Measurements from ENCODE around the gene GID8.
"Not testable (repeated sequence)": the region's sequence is repeated elsewhere in the genome, so short reads cannot be mapped to it uniquely, and the experiment has no call there.

The GID8 gene

GRCh38 chr20:62959998-62960436 lies 22.1 kb downstream of the GID8 start:
- no peak for DNase-seq

DNA sequence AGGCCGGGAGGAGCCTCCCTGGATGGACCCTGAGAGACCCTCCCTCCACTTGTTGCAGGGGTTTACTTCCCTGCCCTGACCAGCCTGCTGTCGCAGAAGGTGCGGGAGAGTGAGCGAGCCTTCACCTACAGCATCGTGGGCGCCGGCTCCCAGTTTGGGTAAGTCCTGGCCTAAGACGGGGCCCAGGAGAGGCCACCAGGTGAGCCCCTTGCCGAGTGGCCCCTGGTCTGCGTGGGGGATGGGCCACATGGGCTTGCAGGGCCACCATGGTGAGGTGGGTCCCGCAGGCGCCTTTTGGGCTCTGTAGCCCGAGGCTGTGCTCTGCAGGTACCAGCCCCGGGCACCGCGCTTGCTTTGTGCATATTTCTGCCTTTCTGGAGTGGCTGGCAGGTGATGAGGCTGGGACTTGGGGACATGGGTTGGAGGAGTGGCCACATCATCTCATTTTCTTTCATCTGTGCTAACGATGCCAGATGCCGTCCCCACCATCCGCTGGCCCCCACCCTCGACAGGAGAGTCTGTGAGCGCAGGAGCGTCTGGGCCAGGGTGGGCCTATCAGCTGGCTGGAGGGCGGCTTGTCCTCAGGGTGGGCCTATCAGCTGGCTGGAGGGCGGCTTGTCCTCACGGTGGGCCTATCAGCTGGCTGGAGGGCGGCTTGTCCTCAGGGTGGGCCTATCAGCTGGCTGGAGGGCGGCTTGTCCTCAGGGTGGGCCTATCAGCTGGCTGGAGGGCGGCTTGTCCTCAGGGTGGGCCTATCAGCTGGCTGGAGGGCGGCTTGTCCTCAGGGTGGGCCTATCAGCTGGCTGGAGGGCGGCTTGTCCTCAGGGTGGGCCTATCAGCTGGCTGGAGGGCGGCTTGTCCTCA lies 22.7 kb downstream of the GID8 start:
- not testable (repeated sequence) for DNase-seq

GRCh38 chr20:62961310-62961783 lies 23.4 kb downstream of the GID8 start:
- DNase-seq: no peak

DNA sequence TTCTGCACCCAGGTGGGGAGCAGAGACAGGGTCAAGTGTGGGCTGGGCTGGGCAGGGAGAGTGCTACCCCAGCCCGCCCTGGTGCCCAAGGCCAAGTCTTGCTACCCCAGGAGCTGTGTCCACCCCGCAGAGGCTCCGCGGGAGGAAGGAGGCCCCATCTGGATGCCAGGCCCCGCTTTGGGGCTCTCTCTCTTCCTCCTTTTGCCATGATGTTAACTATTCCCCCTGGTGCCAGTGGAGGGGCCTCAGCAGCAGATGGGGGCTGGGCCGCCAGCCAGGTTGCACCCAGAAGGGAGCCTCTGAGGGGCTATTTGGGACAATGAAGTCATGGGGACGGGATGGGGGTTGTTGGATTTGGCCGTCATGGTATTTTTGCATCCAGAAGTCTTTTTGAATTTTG lies 23.9 kb downstream of the GID8 start:
- DNase-seq: no peak

- no peak for DNase-seq
These were observed 24.4 kb downstream of the GID8 start for GRCh38 chr20:62962221-62962879.

DNA sequence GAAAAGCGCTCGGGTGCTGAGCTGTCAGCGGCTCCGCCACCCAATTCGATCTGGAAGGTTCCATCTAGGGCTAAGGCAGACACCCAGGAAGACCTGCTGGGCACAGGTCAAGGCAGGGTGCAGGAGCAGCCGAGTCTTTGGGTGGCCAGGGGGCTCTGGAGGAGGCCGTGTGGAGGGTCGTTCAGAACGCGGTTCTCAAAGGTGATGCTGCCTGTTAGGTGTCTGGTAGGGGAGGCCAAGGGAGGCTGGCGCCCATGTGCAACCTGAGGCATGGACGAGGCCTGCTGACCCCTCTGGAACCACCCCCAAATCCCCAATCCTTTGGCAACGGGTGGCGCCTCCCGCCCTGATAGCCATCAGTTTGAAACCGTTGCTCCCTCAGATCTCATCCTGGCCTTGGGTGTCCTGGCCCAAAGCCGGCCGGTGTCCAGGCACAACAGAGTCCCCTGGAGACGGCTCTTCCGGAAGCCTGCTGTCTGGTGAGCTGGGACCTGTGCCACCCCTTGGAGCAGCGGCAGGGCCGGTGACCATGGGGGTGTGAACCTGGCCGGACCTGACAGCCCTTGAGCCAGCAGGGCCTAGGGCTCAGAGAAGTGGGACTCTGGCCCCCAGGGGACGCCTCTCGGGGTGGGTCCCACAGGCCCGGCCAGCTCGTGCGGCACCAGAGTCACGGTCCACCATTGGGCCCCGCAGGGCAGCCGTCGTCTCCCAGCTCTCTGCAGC lies 25.1 kb downstream of the GID8 start:
- DNase-seq: no peak

GRCh38 chr20:62963614-62964397 lies 25.9 kb downstream of the GID8 start:
- DNase-seq: no peak

- DNase-seq: no peak
These were observed 26.8 kb downstream of the GID8 start for GRCh38 chr20:62964700-62965099.

DNA sequence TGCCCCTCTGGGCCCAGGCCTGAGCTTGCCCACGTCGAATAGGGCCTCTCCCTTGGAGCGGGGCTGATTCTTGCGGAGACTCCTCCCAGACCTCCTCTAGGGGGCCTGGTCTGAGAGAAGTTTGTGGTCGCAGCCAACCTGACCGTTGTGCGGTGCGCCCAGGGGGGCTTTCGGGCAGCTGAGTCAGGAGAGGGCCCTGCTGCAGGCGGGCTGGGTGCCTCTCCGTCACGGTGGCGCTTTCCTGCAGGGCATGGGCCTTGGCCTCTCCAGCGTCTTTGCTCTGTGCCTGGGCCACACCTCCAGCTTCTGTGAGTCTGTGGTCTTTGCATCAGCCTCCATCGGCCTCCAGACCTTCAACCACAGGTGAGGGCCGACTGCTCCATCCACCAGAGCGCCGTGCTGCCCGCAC lies 27.4 kb downstream of the GID8 start:
- no peak for DNase-seq

- DNase-seq: no peak
These were observed 28.5 kb downstream of the GID8 start for GRCh38 chr20:62966212-62967148.

DNA sequence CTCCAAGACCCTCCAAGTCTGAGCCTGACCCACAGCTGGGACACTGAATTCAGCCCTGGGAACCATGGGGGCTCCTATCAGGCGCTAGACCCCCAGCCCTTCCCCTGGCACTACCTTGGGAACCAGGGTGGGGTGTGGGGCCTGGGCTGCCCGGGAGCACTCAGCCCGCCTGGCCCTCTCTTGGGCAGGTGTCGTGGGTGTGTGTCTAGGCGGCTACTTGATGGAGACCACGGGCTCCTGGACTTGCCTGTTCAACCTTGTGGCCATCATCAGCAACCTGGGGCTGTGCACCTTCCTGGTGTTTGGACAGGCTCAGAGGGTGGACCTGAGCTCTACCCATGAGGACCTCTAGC lies 29.2 kb downstream of the GID8 start:
- no peak for DNase-seq

DNA sequence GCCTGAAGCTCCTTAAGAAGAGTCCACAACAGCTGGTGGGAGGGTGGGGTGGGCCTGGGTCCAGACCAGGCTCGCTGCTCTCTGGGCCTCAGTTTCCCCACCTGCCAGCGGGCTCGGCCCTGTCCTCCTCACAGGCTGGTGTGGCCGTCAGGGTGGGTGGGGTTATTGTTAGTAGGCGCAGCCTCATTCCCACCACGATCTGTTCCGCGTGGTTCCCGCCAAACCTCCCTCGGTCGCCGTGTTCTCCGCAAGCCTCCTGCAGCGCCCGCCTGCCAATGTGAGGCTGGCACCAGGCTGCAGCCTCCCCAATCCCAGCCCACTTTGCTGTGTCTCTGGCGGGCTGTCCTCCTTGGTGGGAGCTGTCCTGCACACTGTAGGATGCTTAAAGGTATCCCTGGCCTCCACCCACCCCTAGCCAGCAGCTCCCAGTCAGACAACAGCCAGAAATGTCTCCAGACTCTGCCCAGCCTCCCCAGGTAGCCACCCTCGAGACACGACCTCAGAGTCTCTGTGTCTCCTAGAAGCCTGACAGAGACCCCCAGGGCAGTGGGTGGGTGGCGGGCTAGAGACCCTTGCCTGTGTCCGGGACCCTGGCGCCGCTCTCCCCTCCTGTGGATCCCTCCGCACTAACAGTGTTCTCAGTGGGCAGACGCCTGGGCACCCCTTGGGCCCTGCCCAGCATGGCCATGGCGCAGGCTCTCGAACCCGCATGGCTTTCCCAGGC lies 29.8 kb downstream of the GID8 start:
- no peak for DNase-seq

DNA sequence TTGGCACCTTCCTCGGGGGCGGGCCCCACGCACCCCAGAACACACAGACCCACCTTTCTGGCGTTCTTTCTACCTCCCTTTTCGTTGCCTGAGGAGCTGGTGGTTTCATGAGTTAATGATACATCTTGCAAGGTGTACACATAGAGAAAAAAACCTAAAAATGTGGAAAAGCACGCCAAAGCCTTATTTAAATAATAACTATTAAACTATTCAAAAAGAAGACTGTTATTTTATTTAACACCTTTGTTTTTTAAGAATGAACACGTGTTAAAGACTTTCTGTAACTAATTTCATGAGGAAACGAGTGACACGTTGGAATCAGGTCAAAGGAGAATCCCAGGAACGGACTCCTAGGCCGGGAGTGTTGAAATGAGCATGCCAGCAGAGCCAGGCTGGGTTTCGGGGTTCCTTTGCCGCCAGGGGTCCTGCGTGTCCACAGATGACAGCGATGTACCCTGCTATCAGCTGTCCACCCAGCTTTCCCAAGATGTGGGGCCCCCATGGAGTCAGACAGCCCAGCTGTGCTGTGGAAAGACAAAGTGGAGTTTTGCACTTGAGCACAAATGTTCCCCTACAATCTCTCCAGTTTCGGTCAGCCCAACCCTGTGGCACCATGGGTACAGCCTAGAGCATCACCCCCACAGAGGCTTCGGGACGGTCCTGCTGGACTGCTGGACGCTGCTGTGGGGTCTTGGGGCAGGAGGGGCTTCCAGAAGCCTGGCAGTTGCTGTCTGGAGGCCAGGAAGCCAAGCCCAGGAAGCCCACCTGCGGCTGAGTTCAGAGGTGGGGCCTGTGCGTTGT lies 30.6 kb downstream of the GID8 start:
- DNase-seq: no peak

DNA sequence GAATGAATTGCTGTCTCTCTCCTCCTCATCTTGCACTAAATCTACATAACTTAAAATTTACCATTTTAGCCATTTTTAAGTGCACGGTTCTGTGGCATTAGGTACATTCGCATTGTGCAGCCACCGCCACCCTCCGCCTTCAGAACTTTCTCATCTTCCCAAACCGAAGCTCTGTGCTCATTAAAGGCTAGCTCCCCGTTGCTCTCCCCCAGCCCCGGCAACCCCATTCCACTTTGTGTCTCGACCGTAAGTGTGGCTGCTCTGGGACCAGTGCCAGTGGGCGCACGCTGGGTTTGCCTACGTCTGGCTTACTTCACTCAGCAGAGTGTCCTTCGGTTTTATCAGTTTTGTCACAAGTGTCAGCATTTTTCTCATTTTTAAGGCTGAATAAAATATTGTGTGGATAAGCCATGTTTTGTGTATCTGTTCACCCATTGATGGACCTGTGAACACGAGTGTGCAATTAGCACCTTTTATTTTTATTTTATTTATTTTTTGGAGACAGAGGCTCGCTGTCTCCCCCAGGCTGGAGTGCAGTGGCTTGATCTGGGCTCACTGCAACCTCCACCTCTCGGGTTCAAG lies 31.3 kb downstream of the GID8 start:
- no peak for DNase-seq

DNA sequence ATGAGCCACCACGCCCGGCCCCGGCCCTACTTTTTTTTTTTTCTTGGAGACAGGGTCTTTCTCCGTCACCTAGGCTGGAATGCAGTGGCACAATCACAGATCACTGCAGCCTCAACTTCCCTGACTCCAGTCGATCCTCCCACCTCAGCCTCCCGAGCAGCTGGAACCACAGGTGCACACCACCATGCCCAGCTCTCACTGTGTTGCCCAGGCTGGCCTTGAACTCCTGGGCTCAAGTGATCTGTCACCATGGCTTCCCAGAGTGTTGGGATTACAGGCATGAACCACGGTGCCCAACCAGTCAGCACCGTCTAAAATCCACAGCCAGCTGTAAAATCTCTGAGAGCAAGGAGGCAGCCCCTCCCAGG lies 32.0 kb downstream of the GID8 start:
- no peak for DNase-seq

DNA sequence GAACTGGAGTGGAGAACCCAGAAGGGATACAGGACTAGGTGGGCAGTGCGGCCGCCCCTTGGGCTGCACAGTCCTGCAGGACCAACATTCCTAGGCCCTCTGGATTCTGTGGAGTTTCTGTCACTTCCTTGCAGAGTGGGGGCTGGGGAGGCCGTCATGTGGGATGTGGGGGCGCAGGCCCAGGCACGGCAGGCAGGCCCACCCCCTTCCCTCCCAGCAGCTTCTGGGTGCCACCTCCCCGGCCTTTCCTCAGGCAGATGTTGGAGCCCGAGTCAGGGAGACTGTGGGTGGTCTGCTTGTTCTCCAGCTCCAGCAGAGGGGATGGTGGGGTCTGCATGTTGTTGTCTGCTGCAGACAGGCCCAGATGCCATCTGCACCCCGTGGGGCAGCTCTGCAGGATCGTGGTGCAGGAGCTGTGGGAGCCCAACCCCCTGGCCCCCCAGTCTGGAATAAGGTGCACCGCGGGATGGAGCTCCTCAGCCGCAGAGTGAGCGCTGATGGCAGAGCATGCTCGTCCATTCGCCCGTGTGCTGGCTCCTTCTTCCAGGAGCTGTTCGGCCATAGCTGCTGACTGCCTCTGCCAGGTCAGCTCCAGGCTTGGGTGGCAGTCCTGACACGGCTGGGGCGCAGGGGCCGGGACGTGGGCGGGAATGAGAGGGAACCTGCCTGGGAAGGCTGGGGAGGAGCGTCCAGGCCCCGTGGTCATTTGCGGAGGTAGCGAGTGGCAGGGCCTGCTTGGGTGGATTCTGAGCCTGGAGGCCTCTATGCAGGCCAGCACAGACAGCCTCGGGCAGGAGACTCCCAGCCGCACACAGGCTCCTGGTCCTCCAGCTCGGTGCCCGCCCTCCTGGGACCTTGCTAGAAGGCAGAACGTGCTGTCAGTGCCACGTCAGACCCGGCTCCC lies 32.6 kb downstream of the GID8 start:
- DNase-seq: no peak

- DNase-seq: no peak
These were observed 33.4 kb downstream of the GID8 start for GRCh38 chr20:62971211-62971949.
